Parathyroid adenoma (tissue), 2 donors: ENCODE results near the gene CZIB.

ENCODE experiments used
- H2AFZ ChIP-seq: fragments of 300-600 bp; sonication (generic); one replicate; pipeline ENCODE4 v1.7.0; 2017; ENCODE audit warnings: antibody characterized with exemption, mild to moderate bottlenecking
- H3K27ac ChIP-seq: fragments of 300-600 bp; sonication (generic); one replicate; pipeline ENCODE4 v1.7.0; 2017
- H3K27me3 ChIP-seq: fragments of 300-600 bp; sonication (generic); one replicate; pipeline ENCODE4 v1.7.0; 2017; ENCODE audit warnings: low read length; ENCODE audit not compliant: control insufficient read depth, insufficient read depth
- H3K36me3 ChIP-seq: fragments of 300-600 bp; sonication (generic); one replicate; pipeline ENCODE4 v1.7.0; 2017; ENCODE audit warnings: low read length; ENCODE audit not compliant: control insufficient read depth, insufficient read depth
- H3K4me1 ChIP-seq: fragments of 300-600 bp; sonication (generic); one replicate; pipeline ENCODE4 v1.7.0; 2017; ENCODE audit warnings: control low read depth
- H3K4me2 ChIP-seq: fragments of 300-600 bp; sonication (generic); one replicate; pipeline ENCODE4 v1.7.0; 2017; ENCODE audit warnings: low read length
- H3K4me3 ChIP-seq: fragments of 300-600 bp; sonication (generic); one replicate; pipeline ENCODE4 v1.7.0; 2017; ENCODE audit warnings: low read depth, low read length
- H3K79me2 ChIP-seq: fragments of 300-600 bp; sonication (generic); one replicate; pipeline ENCODE4 v1.7.0; 2017; ENCODE audit warnings: control low read depth
- H3K9ac ChIP-seq: fragments of 300-600 bp; sonication (generic); one replicate; pipeline ENCODE4 v1.7.0; 2017; ENCODE audit warnings: mild to moderate bottlenecking
- H3K9me3 ChIP-seq: fragments of 300-600 bp; sonication (generic); one replicate; pipeline ENCODE4 v1.7.0; 2017; ENCODE audit warnings: low read length; ENCODE audit not compliant: control insufficient read depth
- CTCF ChIP-seq: fragments of 300-600 bp; sonication (generic); IDR thresholded peaks from one replicate; pipeline ENCODE4 v1.7.0; 2017; ENCODE audit warnings: antibody characterized with exemption, mild to moderate bottlenecking
- donor health status: primary hyperparathyroidism.

The CZIB gene

GRCh38 chr1:53197291-53198200, 22.9 kb downstream of the CZIB start:
- no peak for TF ChIP-seq CTCF
- peak overlapping the region; percentile 92 for H3K27ac ChIP-seq
- peak overlapping the region; percentile 93 for H3K4me2 ChIP-seq

GRCh38 chr1:53196485-53197290, 23.7 kb downstream of the CZIB start, which contains the start of gene CPT2:
Gene CPT2, plus strand, starts transcription at chr1:53196824. Its CDS starts 120 bp downstream, at chr1:53196944.
- H3K4me1 ChIP-seq: peaks cover 11% of the 10 kb centered on the region
- H3K27me3 ChIP-seq: no peaks in the 10 kb centered on the region
- no peaks in the 10 kb centered on the region for H3K36me3 ChIP-seq
- H3K4me3 ChIP-seq: peak within 1 kb of the TSS; percentile 97
- peak within 1 kb of the TSS; percentile 92 for H3K27ac ChIP-seq
- no peaks in the 10 kb centered on the region for H3K9me3 ChIP-seq
- H3K9ac ChIP-seq: peak within 1 kb of the TSS; percentile 99
- TF ChIP-seq CTCF: peak; percentile 18
- peak within 1 kb of the TSS; percentile 93 for H3K4me2 ChIP-seq
- H2AFZ ChIP-seq: peak within 1 kb of the TSS; percentile 86
- H3K79me2 ChIP-seq: no peaks in the 10 kb centered on the region

More at GRCh38 chr1:53197291-53198200, 22.9 kb downstream of the CZIB start:
- Histone ChIP-seq H3K36me3 (no peaks in the 10 kb centered on the region), H2AFZ (peak overlapping the region; percentile 86), H3K27me3 (no peaks in the 10 kb centered on the region), H3K79me2 (no peaks in the 10 kb centered on the region), H3K4me1 (peaks cover 11% of the 10 kb centered on the region), H3K4me3 (peak overlapping the region; percentile 97), H3K9ac (peak overlapping the region; percentile 99), H3K9me3 (no peaks in the 10 kb centered on the region)

GRCh38 chr1:53196017-53196484, 24.4 kb downstream of the CZIB start:
- Histone ChIP-seq H3K4me3 (peak overlapping the region; percentile 97), H3K9ac (no peak overlapping the region), H3K9me3 (no peaks in the 10 kb centered on the region), H3K27me3 (no peaks in the 10 kb centered on the region), H3K4me1 (peaks cover 11% of the 10 kb centered on the region), H3K79me2 (no peaks in the 10 kb centered on the region), H3K27ac (peak overlapping the region; percentile 92), H3K4me2 (peak overlapping the region; percentile 73), H3K36me3 (no peaks in the 10 kb centered on the region), H2AFZ (peak overlapping the region; percentile 86)
- no peak for TF ChIP-seq CTCF

- Histone ChIP-seq H3K4me2 (no peak overlapping the region), H3K36me3 (no peaks in the 10 kb centered on the region), H3K79me2 (no peaks in the 10 kb centered on the region), H3K27ac (no peak overlapping the region), H3K27me3 (no peaks in the 10 kb centered on the region), H3K4me1 (peaks cover 11% of the 10 kb centered on the region), H3K4me3 (no peak overlapping the region), H3K9ac (no peak overlapping the region), H3K9me3 (no peaks in the 10 kb centered on the region), H2AFZ (peak overlapping the region; percentile 86)
- no peak for TF ChIP-seq CTCF
Measured at GRCh38 chr1:53195246-53196016, 25.0 kb downstream of the CZIB start.
